GM12892 (cell line): Measurements from ENCODE around the gene TMEM203.

Experiments
- POLR2A ChIP-seq: IDR thresholded peaks from 2 replicates; pipeline ENCODE4 v1.6.1; 2011; ENCODE audit warnings: low read depth, low read length, control low read depth
- POLR2AphosphoS5 ChIP-seq: IDR thresholded peaks from 2 replicates; pipeline ENCODE4 v1.6.1; 2011; ENCODE audit warnings: low read depth, low read length, control low read depth
- TAF1 ChIP-seq: IDR thresholded peaks from 2 replicates; pipeline ENCODE4 v1.6.1; 2011; ENCODE audit warnings: low read depth, mild to moderate bottlenecking, control low read depth, low read length, borderline replicate concordance

DNA sequence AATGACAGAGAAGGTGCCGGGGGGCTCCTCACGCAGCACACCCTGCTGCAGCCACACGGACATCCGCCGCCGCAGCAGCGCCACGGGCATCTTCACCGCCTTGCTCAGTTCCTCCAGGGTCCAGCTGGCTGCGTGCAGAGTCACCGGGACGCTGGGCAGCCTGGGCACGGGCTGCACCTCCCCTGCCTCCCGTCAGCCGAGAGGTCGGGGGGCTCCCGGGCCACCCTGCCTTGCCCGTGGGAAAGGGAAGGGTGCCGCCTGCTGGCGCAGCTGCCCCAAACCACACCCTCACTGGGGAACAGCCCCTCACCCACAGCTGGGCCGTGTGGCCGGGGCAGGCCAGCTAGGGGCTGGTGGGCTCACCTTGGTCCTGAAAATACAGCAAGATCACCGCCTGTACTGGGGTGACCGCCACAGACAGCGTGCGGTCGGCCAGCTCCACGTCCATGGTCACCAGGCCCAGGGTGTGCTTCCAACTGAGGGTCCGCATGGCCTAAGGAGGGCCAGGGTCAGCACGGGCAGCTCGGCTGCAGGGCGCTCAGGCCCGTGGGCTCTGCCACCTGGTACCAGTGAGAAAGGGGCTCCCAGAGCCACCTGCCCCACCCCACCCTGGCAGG, 30.0 kb downstream of the TMEM203 start:
- TF ChIP-seq POLR2A = no peak; the same call in 1 of the 2 replicates
- no peak for TF ChIP-seq POLR2AphosphoS5
- TF ChIP-seq TAF1 = no peak
